HS-5 (cell line): ENCODE data around the gene TGM1.
"Not testable (repeated sequence)": the region's sequence is repeated elsewhere in the genome, so short reads cannot be mapped to it uniquely, and the experiment has no call there.

ENCODE experiments used
- DNase-seq: peaks from one replicate; pipeline ENCODE4 v3.0.0-alpha.2; 2012; ENCODE audit warnings: low read depth

The TGM1 gene

GRCh38 chr14:24234095-24235005, 28.6 kb downstream of the TGM1 start:
- DNase-seq: no peak

GRCh38 chr14:24233538-24233866, 29.5 kb downstream of the TGM1 start:
- DNase-seq: no peak

GRCh38 chr14:24232645-24233537, 30.1 kb downstream of the TGM1 start, which contains the start of gene GMPR2:
Gene GMPR2, plus strand, starts transcription at chr14:24232929. Its CDS starts 325 bp downstream, at chr14:24233254.
- DNase-seq: no peak

- DNase-seq: peak; percentile 92
Observed at GRCh38 chr14:24232121-24232644, 30.8 kb downstream of the TGM1 start, which contains the start of gene NEDD8. Gene NEDD8, minus strand, starts transcription at chr14:24232367. Its CDS starts 100 bp downstream, at chr14:24232267.

GRCh38 chr14:24231263-24232120, 31.5 kb downstream of the TGM1 start:
- no peak for DNase-seq

GRCh38 chr14:24228902-24229301, 34.1 kb downstream of the TGM1 start:
- no peak for DNase-seq

- no peak for DNase-seq
Observed at GRCh38 chr14:24226473-24226872, 36.5 kb downstream of the TGM1 start.

- DNase-seq: peak; percentile 79
Observed at GRCh38 chr14:24224618-24225071, 38.3 kb downstream of the TGM1 start.

GRCh38 chr14:24222987-24223386, 40.0 kb downstream of the TGM1 start:
- DNase-seq: not testable (repeated sequence)

- DNase-seq: no peak
Observed at GRCh38 chr14:24219521-24219920, 43.5 kb downstream of the TGM1 start.

- no peak for DNase-seq
Observed at GRCh38 chr14:24219080-24219479, 43.9 kb downstream of the TGM1 start.

- DNase-seq: not testable (repeated sequence)
Observed at GRCh38 chr14:24216876-24217275, 46.1 kb downstream of the TGM1 start.

- no peak for DNase-seq
Observed at GRCh38 chr14:24216345-24216699, 46.7 kb downstream of the TGM1 start.

GRCh38 chr14:24215495-24216344, 47.3 kb downstream of the TGM1 start, which contains the start of gene MDP1:
Gene MDP1, minus strand, starts transcription at chr14:24216066. Its CDS starts 111 bp downstream, at chr14:24215955.
- DNase-seq: peak; percentile 64

GRCh38 chr14:24213866-24214662, 48.9 kb downstream of the TGM1 start:
- no peak for DNase-seq

GRCh38 chr14:24212924-24213865, 49.8 kb downstream of the TGM1 start, which contains the start of gene CHMP4A:
Gene CHMP4A, minus strand, starts transcription at chr14:24213488. Its CDS starts 49 bp downstream, at chr14:24213439.
- DNase-seq: peak; percentile 85

GRCh38 chr14:24211311-24211710, 51.7 kb downstream of the TGM1 start:
- no peak for DNase-seq

GRCh38 chr14:24207625-24208024, 55.4 kb downstream of the TGM1 start:
- DNase-seq: no peak
